MG63 (cell line): Measurements from ENCODE around the gene APLNR. TPM values are rescaled to one million over a fixed set of nuclear protein-coding genes. Genes with fewer than 3 reads are reported as not detected.

Source experiments
- DNase-seq: peaks from one replicate; pipeline ENCODE4 v3.0.0-alpha.2; 2020
- H3K27me3 ChIP-seq: fragments of 250-450 bp; sonication (Bioruptor Pico); 2 replicates; pipeline ENCODE4 v1.5.1; 2020; ENCODE audit warnings: mild to moderate bottlenecking, moderate library complexity
- H3K36me3 ChIP-seq: fragments of 250-450 bp; sonication (Bioruptor Pico); 2 replicates; pipeline ENCODE4 v1.5.1; 2020; ENCODE audit warnings: mild to moderate bottlenecking, moderate library complexity
- H3K4me3 ChIP-seq: fragments of 250-450 bp; sonication (Bioruptor Pico); 2 replicates; pipeline ENCODE4 v1.5.1; 2020; ENCODE audit warnings: mild to moderate bottlenecking, moderate library complexity
- H3K9me3 ChIP-seq: fragments of 250-450 bp; sonication (Bioruptor Pico); 2 replicates; pipeline ENCODE4 v1.5.1; 2020; ENCODE audit warnings: mild to moderate bottlenecking, moderate library complexity
- total RNA-seq: library from RNA; depleted of rRNA; stranded (reverse); fragments of >200 nt; shearing (Covaris generic); gene quantifications from 2 replicates; pipeline ENCODE4 v1.2.3, GENCODE V29; 2014; ENCODE audit warnings: low replicate concordance

The APLNR gene
- total RNA-seq, 1 experiment from 2014 or later, result not detected

DNA sequence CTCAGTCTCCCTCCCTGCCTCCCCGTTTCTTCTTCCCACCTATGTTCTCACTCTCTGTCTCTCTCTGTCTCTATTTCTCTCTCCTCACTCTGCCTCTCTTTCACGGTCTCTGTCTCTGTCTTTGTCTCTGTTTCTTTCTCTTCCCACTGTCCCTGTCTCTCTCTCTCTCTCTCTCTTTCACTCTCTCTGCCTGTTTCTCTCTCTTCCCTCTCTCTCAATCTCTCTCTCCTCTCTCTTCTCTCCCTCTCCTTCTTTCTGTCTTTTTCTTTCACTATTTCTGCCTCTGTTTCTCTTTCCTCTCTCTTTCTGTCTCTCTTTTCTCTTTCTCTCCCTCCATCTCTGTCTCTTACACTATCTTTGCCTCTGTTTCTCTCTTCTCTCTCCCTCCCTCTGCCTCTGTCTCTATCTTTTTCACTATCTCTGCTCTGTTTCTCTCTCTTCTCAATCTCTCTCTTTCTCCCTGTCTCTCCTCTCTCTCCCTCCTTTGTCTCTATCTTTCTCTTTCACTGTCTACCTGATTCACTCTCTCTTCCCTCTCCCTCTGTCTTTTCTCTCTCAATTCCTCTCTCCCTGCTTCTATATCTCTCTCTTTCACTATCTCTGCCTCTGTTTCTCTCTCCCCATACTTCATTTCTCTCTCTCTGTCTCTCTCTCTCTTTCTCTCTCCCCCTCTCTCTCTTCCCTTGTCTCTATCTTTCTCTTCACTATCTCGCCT, 5.4 kb downstream of the APLNR start:
- H3K36me3 ChIP-seq, result no peaks in the 10 kb centered on the region
- DNase-seq, result no peak
- no peak overlapping the region for H3K4me3 ChIP-seq
- peaks cover 5% of the 10 kb centered on the region for H3K27me3 ChIP-seq
- H3K9me3 ChIP-seq, result no peaks in the 10 kb centered on the region

DNA sequence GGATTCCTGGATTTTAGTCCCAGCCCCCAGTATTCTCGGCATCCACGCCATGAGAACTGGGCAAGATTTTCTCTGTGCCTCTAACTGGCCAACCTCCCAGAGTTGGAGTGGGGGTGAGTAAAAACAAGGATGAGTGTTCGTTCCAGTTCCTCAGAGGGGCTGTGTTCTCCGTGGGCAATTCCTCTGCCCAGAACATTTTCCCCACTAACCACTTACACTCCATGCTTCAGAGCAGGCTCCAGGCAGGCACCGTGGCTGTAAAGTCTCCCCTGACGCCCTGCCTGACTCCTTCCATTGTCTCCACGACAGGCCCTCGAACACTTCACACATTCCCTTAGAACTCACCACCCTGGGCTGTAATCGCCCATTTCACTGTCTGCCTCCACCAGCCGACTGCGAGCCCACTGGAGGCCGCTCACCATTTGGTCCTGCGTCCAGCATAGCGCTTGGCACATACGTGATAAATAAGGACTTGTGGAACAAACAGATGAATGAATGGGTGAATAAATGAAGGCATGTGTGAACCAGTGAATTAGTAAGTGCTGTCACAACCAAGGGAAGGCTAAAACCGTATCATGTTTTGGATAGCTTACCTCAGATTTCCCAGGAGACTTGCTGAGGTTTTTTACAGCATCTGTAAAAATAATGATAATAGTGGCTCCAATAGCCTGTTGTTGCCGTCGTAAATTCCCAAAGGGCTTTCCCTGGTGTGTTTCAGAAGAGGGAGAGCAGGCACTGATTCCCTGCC, 6.1 kb downstream of the APLNR start:
- Histone ChIP-seq H3K9me3 (no peaks in the 10 kb centered on the region), H3K36me3 (no peaks in the 10 kb centered on the region), H3K4me3 (no peak overlapping the region), H3K27me3 (peaks cover 5% of the 10 kb centered on the region)
- DNase-seq, result no peak

- Histone ChIP-seq H3K27me3 (peaks cover 5% of the 10 kb centered on the region), H3K36me3 (no peaks in the 10 kb centered on the region), H3K9me3 (no peaks in the 10 kb centered on the region), H3K4me3 (no peak overlapping the region)
- no peak for DNase-seq
These were observed 6.7 kb downstream of the APLNR start for GRCh38 chr11:57230316-57230715.

DNA sequence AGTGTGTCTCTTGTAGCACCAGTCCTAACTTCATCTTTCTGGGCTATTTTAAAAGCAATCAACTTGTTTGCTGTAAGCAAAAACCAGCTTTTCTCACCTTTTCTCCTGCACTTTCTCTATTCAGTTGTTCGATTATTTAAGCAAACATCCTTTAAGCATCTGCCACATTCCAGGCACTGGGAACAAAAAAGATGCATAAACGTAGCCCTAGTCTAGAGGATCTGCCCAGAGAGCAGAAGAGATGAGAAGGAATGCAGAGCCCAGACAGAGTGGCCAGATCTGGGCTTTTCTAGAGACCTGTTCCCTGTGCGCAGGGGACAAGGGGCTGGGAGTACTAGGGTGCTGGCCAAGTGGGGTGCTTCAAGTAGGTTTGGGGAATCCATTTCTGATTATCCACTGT, 8.4 kb downstream of the APLNR start:
- DNase-seq, result no peak
- Histone ChIP-seq H3K4me3 (no peak overlapping the region), H3K9me3 (0 out of 2 replicates have a peak, but pooled peaks cover 4% of the 10 kb centered on the region), H3K36me3 (no peaks in the 10 kb centered on the region), H3K27me3 (peaks cover 5% of the 10 kb centered on the region)

DNA sequence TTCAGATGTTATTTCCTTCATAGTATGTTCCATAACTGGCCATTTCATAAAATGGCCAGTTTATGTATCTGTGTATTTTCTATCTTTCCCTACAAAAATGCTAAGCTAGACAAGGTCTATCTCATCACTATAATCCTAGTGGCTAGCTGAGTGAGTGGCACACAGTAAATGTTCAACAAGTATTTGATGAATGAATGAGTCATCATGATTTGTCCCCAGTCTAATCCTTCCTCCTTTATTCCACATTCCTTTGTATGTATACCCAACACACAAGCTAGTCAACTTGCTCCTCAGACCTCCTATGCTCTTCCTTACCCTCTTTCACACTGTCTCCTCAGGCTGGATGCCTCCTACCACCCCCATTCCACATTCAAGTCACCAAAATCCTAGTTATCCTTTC, 12.5 kb downstream of the APLNR start:
- no peak for DNase-seq
- 0 out of 2 replicates have a peak, but pooled peaks cover 4% of the 10 kb centered on the region for H3K9me3 ChIP-seq
- no peaks in the 10 kb centered on the region for H3K36me3 ChIP-seq
- H3K27me3 ChIP-seq, result no peaks in the 10 kb centered on the region
- H3K4me3 ChIP-seq, result no peak overlapping the region

- Histone ChIP-seq H3K36me3 (no peaks in the 10 kb centered on the region), H3K9me3 (0 out of 2 replicates have a peak, but pooled peaks cover 4% of the 10 kb centered on the region), H3K4me3 (no peak overlapping the region), H3K27me3 (no peaks in the 10 kb centered on the region)
- no peak for DNase-seq
These were observed 12.9 kb downstream of the APLNR start for GRCh38 chr11:57224128-57224527.

DNA sequence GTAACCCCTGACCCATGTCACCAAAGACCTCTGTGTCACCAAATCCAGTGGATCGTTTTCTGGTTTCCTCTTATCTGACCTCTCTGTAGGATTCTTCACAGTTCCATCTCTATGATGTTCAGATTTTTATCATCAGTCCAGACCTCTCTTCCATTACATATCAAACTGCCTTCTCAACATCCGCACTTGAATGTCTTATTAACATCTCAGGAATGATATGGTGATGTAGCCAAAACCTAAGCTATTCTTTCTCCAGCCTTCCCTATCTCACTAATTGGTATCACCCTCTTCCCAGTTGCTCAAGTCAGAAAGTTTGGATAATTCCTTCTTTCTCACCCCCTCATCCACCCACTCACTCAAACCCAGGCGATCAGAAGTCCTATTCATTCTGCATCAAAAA, 13.4 kb downstream of the APLNR start:
- Histone ChIP-seq H3K36me3 (no peaks in the 10 kb centered on the region), H3K4me3 (no peak overlapping the region), H3K27me3 (no peaks in the 10 kb centered on the region), H3K9me3 (0 out of 2 replicates have a peak, but pooled peaks cover 4% of the 10 kb centered on the region)
- DNase-seq, result no peak

GRCh38 chr11:57222239-57222638, 14.8 kb downstream of the APLNR start:
- DNase-seq, result no peak
- H3K9me3 ChIP-seq, result 0 out of 2 replicates have a peak, but pooled peaks cover 4% of the 10 kb centered on the region
- H3K27me3 ChIP-seq, result no peaks in the 10 kb centered on the region
- no peak overlapping the region for H3K4me3 ChIP-seq
- no peaks in the 10 kb centered on the region for H3K36me3 ChIP-seq

DNA sequence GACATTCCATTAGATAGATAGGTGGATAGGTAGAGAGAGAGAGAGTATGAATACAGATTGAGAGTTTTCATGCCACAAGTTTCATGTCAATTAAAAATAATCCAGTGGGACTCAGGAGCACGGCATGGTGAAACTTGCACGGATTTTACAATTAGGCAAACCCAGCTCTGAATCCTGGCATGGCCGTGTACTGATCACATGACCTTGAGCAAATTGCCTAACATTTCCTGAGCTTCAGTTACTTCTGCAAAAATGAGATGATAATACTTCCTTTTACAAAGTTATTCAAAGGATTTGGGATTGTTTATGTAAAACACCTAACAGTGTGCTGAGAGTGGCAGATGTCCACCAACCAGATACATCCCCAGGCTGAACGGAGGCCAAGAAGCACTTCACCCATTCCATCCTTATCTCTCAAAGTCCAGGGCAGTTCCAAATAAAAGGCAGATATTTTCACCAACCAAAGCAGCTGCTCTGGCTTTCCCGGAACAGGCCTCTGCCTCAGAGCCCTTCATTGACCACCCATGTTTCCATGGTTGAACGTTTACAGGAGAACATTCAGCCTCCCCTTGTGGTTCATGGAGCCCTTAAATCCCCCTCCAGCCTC, 17.9 kb downstream of the APLNR start:
- no peak overlapping the region for H3K4me3 ChIP-seq
- H3K27me3 ChIP-seq, result no peaks in the 10 kb centered on the region
- H3K9me3 ChIP-seq, result no peaks in the 10 kb centered on the region
- no peaks in the 10 kb centered on the region for H3K36me3 ChIP-seq
- peak; percentile 46 for DNase-seq

GRCh38 chr11:57217053-57217452, 20.0 kb downstream of the APLNR start:
- Histone ChIP-seq H3K9me3 (no peaks in the 10 kb centered on the region), H3K4me3 (no peak overlapping the region), H3K36me3 (no peaks in the 10 kb centered on the region), H3K27me3 (no peaks in the 10 kb centered on the region)
- DNase-seq, result peak; percentile 17

- H3K9me3 ChIP-seq, result no peaks in the 10 kb centered on the region
- no peak overlapping the region for H3K4me3 ChIP-seq
- H3K36me3 ChIP-seq, result no peaks in the 10 kb centered on the region
- no peak for DNase-seq
- H3K27me3 ChIP-seq, result no peaks in the 10 kb centered on the region
These were observed 20.6 kb downstream of the APLNR start for GRCh38 chr11:57216463-57216862.

GRCh38 chr11:57214494-57214893, 22.6 kb downstream of the APLNR start:
- Histone ChIP-seq H3K27me3 (no peaks in the 10 kb centered on the region), H3K9me3 (no peaks in the 10 kb centered on the region), H3K4me3 (no peak overlapping the region), H3K36me3 (no peaks in the 10 kb centered on the region)
- peak; percentile 72 for DNase-seq

- no peaks in the 10 kb centered on the region for H3K9me3 ChIP-seq
- no peaks in the 10 kb centered on the region for H3K27me3 ChIP-seq
- peak; percentile 12 for DNase-seq
- no peaks in the 10 kb centered on the region for H3K36me3 ChIP-seq
- no peak overlapping the region for H3K4me3 ChIP-seq
These were observed 23.0 kb downstream of the APLNR start for GRCh38 chr11:57214098-57214417.

- Histone ChIP-seq H3K36me3 (no peaks in the 10 kb centered on the region), H3K9me3 (no peaks in the 10 kb centered on the region), H3K4me3 (no peak overlapping the region), H3K27me3 (no peaks in the 10 kb centered on the region)
- DNase-seq, result no peak
These were observed 23.5 kb downstream of the APLNR start for GRCh38 chr11:57213342-57214097.

DNA sequence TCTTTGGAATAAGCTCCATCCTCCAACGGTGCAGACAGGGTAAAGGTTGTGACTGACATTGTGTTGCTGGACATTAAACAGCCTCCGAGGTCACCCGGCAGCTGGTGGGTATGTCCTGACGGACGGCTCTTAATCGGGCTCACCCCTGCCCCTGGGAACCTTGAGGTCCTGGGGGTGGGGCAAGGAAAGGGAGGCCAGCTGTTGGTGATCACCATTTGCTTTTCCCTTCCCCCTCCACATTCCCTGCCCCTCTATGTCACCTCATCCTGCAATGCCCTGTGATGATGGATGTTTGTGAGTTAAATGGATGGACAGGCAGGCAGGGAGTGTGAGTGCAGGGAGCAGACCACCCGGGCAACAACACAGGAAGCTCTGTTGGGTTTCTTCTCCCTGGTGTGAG, 26.3 kb downstream of the APLNR start:
- H3K36me3 ChIP-seq, result no peaks in the 10 kb centered on the region
- no peaks in the 10 kb centered on the region for H3K9me3 ChIP-seq
- H3K27me3 ChIP-seq, result no peaks in the 10 kb centered on the region
- no peak overlapping the region for H3K4me3 ChIP-seq
- no peak for DNase-seq

- H3K27me3 ChIP-seq, result no peaks in the 10 kb centered on the region
- H3K4me3 ChIP-seq, result no peak overlapping the region
- no peaks in the 10 kb centered on the region for H3K9me3 ChIP-seq
- H3K36me3 ChIP-seq, result no peaks in the 10 kb centered on the region
- DNase-seq, result no peak
These were observed 29.9 kb downstream of the APLNR start for GRCh38 chr11:57207168-57207567.

GRCh38 chr11:57205041-57205641, 31.9 kb downstream of the APLNR start:
- Histone ChIP-seq H3K36me3 (no peaks in the 10 kb centered on the region), H3K9me3 (no peaks in the 10 kb centered on the region), H3K4me3 (no peak overlapping the region), H3K27me3 (0 out of 2 replicates have a peak, but pooled peaks cover under 1% of the 10 kb centered on the region)
- peak; percentile 88 for DNase-seq
